Osteocyte (in vitro differentiated cells): ENCODE results near the gene PTPN14. TPM values are rescaled to one million over a fixed set of nuclear protein-coding genes. Genes with fewer than 3 reads are reported as not detected.
"Not testable (repeated sequence)": the region's sequence is repeated elsewhere in the genome, so short reads cannot be mapped to it uniquely, and the experiment has no call there.

Source experiments
- DNase-seq: peaks from one replicate; pipeline ENCODE4 v3.0.0; 2021; ENCODE audit warnings: mixed read lengths; ENCODE audit not compliant: unreplicated experiment; ENCODE audit errors: extremely low spot score
- H3K27ac Mint-ChIP-seq: one replicate; pipeline ENCODE4 v1.8.0; 2021; ENCODE audit warnings: mild to moderate bottlenecking, mixed read lengths; ENCODE audit not compliant: unreplicated experiment
- H3K27me3 Mint-ChIP-seq: one replicate; pipeline ENCODE4 v1.8.0; 2021; ENCODE audit warnings: mixed read lengths; ENCODE audit not compliant: unreplicated experiment
- H3K36me3 Mint-ChIP-seq: one replicate; pipeline ENCODE4 v1.8.0; 2021; ENCODE audit warnings: mixed read lengths; ENCODE audit not compliant: unreplicated experiment
- H3K4me1 Mint-ChIP-seq: one replicate; pipeline ENCODE4 v1.8.0; 2021; ENCODE audit warnings: mixed read lengths; ENCODE audit not compliant: unreplicated experiment
- H3K4me3 Mint-ChIP-seq: one replicate; pipeline ENCODE4 v1.8.0; 2021; ENCODE audit warnings: mild to moderate bottlenecking, moderate library complexity, mixed read lengths; ENCODE audit not compliant: unreplicated experiment
- H3K9me3 Mint-ChIP-seq: one replicate; pipeline ENCODE4 v1.8.0; 2021; ENCODE audit warnings: mixed read lengths; ENCODE audit not compliant: unreplicated experiment
- CTCF ChIP-seq: fragments of 200-600 bp; sonication (generic); IDR thresholded peaks from 2 replicates; pipeline ENCODE4 v1.5.0; 2021; ENCODE audit warnings: antibody characterized with exemption, mild to moderate bottlenecking, moderate library complexity
- total RNA-seq: library from RNA; stranded (reverse); gene quantifications from 2 replicates; pipeline ENCODE4 v1.2.1, GENCODE V29; 2021

PTPN14 gene
- total RNA-seq, 1 donor from 2014 or later, result 140 TPM

GRCh38 chr1:214510477-214510876, 40.9 kb downstream of the PTPN14 start:
- Mint-ChIP-seq H3K9me3 (peaks cover 11% of the 10 kb centered on the region), H3K27me3 (no peaks in the 10 kb centered on the region), H3K4me1 (peaks cover 66% of the 10 kb centered on the region), H3K27ac (peak overlapping the region; percentile 32), H3K4me3 (no peak overlapping the region), H3K36me3 (peaks cover 16% of the 10 kb centered on the region)
- TF ChIP-seq CTCF, result no peak
- DNase-seq, result no peak

- Mint-ChIP-seq H3K9me3 (peaks cover 11% of the 10 kb centered on the region), H3K4me1 (peaks cover 66% of the 10 kb centered on the region), H3K27ac (peak overlapping the region; percentile 43), H3K36me3 (peaks cover 23% of the 10 kb centered on the region)
- not testable (repeated sequence) for H3K27me3 Mint-ChIP-seq, H3K4me3 Mint-ChIP-seq, DNase-seq
These were observed 41.8 kb downstream of the PTPN14 start for GRCh38 chr1:214509622-214510021.

GRCh38 chr1:214506972-214507431, 44.4 kb downstream of the PTPN14 start:
- peaks cover 24% of the 10 kb centered on the region for H3K36me3 Mint-ChIP-seq
- TF ChIP-seq CTCF, result no peak
- DNase-seq, result no peak
- H3K27ac Mint-ChIP-seq, result peak overlapping the region; percentile 52
- H3K4me3 Mint-ChIP-seq, result no peak overlapping the region
- peaks cover 11% of the 10 kb centered on the region for H3K9me3 Mint-ChIP-seq
- H3K4me1 Mint-ChIP-seq, result peaks cover 56% of the 10 kb centered on the region
- no peaks in the 10 kb centered on the region for H3K27me3 Mint-ChIP-seq

DNA sequence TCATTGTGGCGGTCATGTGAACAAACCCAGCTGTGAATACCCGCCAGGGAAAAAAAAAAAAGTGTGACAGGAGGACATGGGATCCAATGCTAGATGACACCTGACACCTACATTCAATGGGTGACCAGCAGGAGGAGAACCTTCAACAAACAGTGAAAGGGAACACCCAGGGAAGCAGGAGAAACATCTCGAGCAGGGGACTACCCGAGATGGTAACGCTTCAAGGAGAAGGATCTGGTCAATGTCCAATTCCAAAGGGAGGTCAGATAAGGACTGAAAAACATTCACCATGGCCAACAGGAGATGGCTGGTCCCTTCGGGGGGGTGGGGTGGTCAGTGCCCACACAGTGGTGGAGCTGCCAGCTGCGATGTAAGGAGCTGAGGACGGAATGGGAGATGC, 46.3 kb downstream of the PTPN14 start:
- Mint-ChIP-seq H3K4me1 (peaks cover 56% of the 10 kb centered on the region), H3K4me3 (no peak overlapping the region), H3K9me3 (peaks cover 6% of the 10 kb centered on the region), H3K36me3 (peaks cover 19% of the 10 kb centered on the region), H3K27ac (peak overlapping the region; percentile 60), H3K27me3 (no peaks in the 10 kb centered on the region)
- DNase-seq, result no peak
- TF ChIP-seq CTCF, result no peak

GRCh38 chr1:214504330-214504729, 47.1 kb downstream of the PTPN14 start:
- peak overlapping the region; percentile 1 for H3K27ac Mint-ChIP-seq
- H3K4me3 Mint-ChIP-seq, result no peak overlapping the region
- no peaks in the 10 kb centered on the region for H3K27me3 Mint-ChIP-seq
- TF ChIP-seq CTCF, result no peak
- DNase-seq, result no peak
- peaks cover 19% of the 10 kb centered on the region for H3K36me3 Mint-ChIP-seq
- H3K4me1 Mint-ChIP-seq, result peaks cover 63% of the 10 kb centered on the region
- peaks cover 6% of the 10 kb centered on the region for H3K9me3 Mint-ChIP-seq

- peaks cover 2% of the 10 kb centered on the region for H3K9me3 Mint-ChIP-seq
- no peak overlapping the region for H3K4me3 Mint-ChIP-seq
- no peak for TF ChIP-seq CTCF
- H3K4me1 Mint-ChIP-seq, result peaks cover 71% of the 10 kb centered on the region
- peaks cover 15% of the 10 kb centered on the region for H3K36me3 Mint-ChIP-seq
- no peak for DNase-seq
- H3K27me3 Mint-ChIP-seq, result no peaks in the 10 kb centered on the region
- no peak overlapping the region for H3K27ac Mint-ChIP-seq
These were observed 47.8 kb downstream of the PTPN14 start for GRCh38 chr1:214503553-214503952.
